ENCODE data around the gene ARID1B.

The ARID1B gene

DNA sequence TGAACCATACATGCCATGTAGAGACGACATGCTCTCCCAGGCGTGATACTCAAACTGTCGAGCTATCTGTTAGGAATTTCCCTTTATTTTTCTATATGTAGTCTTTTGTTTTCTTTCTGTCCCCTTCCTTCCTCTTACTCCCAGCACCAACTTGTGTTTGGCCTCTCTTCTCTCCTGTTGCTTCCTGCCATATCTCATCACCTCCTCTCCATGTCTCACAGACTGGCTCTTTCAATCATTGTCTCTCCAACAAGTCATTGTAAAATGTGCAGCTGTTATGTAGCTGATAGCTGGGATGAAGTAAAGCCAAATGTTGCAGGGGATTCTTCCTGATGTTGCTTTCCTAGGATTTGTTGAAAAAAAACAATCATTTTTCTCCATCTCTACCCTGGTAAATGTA lies 311.7 kb downstream of the ARID1B start:
- no peak for DNase-seq

DNA sequence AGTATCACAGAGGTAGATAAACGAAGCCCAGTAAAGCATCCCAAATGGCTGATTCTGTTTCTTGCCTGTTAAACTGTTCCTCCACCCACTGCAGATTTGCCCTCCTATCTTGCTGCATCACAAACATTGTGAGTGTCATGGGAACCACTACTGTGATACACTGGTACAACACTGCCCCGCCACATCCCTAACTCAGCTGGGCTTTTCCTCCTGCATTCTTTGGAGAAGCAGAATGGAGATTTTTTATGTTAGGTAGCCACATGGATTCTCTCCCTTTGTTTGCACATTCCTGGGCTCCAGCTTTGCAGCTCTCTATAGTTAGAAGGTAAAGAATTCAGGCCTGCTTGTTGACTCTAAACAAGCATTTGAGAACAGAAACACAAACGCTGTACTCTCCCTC lies 312.1 kb downstream of the ARID1B start:
- DNase-seq: peak; percentile 83

DNA sequence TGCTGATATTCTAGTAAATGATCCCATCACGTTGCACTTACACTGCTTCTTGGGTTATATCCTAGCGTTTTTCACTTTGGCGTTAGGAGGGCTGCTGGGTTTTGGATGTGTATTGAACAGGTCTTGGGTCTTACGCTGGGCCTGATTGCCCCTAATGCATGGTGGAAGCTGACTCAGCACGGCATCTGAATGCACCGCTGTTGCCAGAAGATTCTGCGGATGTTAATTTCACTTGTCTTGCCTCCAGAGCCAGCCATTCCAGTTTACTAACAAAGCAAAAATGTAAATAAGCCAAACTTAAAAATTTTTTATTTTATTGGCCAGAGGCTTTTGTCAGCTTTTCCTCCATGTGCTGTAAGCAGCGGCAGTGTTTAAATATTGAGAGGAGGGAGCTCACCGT lies 312.7 kb downstream of the ARID1B start:
- DNase-seq: peak; percentile 67

DNA sequence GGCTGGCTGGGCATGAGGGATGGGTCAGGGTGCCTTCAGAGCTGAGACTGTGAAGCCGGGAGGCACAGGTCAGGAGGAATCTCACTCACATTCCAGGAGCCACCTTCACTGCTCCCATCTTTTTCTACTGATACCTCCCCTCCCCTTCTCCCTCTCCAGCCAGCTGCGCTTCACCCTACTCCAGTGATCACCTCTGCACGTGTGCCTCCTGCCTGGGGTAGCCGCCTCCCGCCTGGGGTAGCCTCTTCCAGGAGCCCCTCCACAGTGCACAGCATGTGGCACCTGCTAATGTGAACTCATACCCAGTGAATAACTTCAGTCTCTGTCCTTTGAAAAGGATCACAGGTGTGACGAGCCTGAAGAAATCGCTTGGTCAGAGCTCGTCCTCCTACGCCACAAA lies 313.6 kb downstream of the ARID1B start:
- no peak for DNase-seq

DNA sequence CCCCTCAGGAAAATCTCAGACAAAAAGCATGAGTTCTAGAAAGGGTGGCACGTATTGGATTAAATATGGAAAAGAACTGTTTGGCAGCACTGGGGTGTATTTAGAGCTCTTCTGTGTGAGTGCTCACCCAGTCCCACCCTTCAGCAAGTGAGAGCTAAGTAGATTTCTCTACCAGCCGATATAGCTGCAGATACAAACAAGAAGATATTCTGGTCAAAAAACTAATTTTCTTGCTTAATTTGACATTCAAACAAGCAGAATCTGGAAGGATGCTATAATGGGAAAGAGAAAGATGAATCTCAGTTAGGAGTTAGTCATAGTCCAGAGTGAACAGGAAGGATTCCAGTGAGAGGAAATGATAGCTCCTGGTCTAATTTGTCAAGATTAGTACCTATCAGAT lies 314.1 kb downstream of the ARID1B start:
- DNase-seq: no peak

DNA sequence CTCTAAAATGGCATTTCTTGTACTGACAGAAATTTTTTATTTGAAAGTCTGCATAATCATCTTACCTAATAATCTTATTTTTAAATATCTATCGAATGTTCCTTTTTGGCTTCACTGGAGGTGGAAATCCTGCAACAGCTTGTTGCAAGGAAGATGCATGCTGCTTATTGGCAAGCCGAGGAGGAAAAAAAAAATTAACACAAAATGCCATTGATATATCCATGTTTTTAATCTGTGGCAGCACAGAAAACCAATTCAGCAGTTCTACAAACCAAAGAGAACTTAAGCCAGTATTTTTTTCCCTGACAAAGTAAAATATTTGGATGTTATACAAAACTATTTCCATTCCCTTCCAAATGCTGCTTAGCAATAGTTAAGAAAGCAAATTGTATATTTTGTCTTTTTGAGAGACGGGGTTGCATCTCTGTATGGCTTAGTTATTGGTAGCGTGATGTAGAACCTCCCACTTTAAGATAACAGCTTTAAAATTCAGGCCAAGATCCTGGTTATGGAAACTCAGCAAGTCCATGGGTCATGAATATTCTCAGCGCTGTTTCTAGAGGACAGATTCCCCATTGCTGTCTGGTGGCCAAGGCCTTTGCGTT lies 314.8 kb downstream of the ARID1B start:
- no peak for DNase-seq

DNA sequence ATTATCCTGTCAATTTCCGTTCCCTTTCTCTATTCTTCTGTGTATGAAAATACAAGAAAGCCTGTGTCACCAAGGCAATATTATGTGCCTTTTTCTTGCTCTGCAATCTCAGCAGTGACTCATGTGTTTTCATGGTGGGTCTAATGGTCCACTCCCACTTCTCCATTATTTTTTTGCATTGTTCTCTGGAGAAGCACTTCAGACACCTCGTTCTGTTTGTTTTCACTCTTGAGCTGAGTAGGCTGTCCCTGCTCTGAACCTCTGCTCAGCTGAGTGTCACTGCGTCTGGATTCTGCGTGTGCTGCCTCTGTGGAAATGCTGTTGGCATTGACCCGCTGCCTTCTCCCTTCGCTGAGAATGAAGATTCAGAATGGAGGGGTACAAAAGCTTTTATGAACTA lies 315.6 kb downstream of the ARID1B start:
- no peak for DNase-seq

DNA sequence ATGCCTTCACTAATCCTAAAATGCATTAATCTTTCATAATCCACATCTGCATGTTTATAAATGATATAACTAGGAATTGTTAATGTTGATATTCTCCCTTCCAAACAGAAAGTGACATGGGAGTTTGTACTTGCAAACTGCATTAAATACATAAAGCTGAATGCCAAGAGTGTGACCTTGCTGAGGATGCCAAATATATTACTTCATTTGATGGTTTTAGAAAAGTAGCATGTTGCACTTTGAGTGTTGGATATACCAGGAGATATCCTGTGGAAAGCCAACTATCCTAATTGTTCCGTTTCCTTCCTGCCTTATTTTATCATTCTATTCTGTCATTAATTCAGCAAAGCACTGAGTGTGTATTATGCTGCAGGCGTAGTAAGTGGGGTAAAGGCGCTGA lies 316.4 kb downstream of the ARID1B start:
- no peak for DNase-seq

DNA sequence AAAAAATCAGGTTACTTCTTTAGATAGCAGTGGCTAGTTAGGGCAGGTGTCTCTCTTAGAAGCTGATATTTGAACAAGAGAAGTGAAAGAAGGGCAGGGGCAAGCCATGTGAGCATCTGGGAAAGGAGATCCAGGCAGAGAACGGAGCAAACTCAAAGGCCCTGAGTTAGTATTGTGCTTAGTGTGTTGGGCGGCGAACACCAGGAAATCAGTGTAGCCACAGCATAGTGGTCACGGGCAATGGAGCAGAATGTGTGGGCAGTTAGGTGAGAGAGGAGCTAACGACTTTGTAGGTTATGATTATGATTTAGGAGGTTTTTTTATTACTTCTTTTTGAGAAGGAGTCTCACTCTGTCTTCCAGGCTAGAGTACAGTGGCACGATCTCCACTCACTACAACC lies 316.9 kb downstream of the ARID1B start:
- no peak for DNase-seq

DNA sequence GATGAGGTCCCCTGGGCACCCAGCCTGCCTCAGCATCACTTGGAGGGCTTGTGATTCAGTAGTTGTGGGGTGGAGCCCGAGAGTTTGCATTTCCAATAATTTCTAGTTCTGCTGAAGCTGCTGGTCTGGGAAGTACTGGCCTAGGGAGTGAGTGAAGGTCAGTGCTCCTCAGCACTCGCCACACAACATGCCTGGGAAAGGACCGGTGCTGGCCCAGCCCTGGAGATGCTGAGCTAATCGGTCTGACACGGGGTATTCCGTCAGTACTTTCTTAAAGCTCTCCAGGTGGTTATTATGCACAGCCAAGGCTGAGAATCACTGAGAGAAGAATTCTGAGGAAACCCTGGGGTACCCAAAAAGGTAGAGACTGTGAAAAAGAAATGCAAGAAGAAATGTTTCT lies 317.9 kb downstream of the ARID1B start:
- no peak for DNase-seq

DNA sequence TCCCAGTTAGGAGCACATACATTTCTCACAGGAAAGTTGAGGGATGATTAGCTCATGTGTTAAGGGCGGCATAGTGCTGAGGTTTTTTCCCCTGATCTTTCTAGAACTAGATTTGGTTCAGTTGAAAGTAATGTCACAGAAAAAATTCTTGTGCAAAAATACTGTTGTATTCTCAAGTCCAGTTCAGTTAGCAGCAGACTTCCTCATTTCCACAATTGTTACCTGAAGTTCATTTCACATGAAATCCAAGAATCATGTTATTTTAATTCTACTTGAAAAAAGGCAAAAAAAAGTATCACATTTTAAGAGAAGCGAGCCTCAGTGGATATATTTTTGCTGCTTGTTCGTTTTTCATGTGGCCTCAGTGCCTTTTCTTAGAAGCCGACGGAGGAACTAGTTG lies 318.4 kb downstream of the ARID1B start:
- DNase-seq: no peak

DNA sequence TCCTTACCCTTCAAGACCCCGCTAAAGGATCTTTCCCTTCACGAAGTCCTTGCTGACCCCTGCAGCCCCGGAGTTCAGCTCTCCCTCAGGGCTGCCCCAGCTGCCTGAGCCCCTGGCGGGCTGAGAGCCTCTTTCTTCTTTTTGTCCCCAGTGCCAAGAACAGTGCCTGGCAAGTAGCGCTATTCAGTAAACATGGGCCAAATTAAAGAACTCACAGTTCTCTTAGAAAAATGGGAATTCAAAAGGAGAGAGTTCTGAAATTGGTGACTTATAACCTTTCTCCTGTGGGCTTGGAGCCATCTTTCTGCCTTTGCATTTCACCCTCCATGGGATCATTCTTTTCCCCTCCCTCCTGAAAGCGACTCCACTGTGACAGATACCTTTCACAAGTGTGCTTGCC lies 318.9 kb downstream of the ARID1B start:
- DNase-seq: no peak

DNA sequence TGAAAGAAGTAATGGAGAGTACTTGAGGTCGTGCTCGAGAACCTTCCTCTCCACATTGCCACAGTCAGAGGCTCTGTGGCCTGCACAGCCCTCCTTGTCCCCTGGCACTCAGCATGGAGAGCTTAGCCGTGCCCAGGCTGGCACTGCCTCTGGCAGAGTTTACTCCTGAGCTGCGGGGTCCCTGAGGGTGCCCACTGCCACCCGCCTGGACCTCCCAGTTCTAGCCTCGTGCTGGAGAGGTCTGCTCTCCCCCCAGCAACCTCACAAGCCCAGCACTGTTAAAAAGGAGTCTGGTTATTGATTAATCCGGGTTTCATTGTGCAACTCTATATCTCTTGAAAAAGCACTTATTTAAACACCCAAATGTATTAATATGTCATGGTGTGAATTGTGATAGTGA lies 319.3 kb downstream of the ARID1B start:
- DNase-seq: no peak

DNA sequence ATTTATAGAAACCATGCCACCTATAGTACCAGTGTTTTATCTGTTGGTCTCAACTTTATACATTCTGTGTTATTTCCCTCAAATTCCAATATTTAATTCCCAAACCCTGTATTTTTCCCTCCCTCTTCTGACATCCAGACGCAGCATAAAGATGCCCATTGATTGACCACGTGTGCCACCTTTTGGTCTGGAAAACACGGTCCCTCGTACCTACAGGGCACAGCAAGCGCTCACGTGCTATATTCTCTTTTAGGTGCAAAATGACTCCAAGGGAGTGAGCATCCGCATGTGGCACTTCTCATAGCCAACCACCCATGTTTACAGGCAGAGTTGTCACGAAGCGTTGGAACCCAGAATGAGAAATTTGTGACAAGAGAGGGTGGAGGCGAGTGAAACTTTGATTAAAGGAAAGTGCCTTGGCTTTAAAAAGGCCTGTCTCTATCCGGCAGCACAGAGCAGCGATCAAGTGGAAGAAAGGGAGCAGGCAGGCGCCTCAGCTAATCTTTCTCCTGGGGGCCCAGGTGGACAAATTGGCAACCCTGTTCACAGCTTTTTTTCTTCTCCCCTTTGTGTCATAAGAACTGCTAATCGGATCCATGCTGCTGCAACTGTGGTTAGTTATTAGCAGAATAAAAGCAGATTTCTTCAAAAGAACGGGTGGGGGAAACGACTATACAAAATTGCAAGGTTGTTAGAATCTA lies 320.2 kb downstream of the ARID1B start:
- DNase-seq: no peak

DNA sequence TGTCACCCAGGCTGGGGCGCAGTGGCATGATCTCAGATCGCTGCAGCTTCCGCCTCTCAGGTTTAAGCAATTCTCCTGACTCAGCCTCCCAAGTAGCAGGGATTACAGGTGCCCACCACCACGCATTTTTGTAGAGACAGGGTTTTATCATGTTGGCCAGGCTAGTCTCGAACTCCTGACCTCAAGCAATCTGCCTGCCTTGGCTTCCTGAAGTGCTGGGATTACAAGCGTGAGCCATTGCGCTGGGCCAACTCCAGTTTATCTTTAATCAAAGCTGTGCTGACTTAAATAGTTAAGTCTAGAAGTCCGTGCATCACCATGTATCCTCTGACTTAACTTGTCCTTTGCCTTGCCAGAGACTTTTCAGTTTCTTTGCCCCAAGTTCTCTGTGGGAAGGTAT lies 321.8 kb downstream of the ARID1B start:
- DNase-seq: no peak

DNA sequence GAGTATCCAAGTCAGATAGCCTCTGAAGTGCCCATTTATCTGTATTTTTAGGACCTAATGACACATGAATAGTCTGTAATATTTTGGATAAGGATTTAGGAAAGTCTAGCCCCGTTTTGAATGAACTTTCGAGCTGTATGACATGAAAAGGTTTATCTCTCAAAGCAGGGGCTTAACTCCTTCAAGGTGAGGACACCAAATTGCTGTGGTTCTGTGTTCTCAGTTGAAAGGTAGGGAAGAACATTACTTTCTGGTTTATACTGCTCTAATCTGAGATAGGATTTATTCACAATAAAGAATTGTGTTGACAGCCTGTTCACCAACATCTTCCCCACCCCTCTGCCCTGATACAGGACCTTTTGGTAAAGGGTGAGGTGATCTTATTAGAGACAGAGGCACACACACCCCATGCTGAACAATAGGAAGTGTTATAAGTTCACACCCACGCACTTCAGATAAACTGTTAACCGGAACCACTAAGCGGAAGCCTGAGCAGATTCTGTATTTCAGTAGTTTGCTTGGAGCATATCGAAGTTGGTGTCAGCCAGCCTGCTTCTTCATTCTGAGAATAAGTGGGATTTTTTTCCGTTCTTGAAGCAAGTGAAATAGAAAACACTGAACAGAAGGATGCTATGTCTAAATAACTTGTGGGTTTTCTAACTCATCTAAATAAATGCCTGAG lies 322.9 kb downstream of the ARID1B start:
- DNase-seq: no peak

DNA sequence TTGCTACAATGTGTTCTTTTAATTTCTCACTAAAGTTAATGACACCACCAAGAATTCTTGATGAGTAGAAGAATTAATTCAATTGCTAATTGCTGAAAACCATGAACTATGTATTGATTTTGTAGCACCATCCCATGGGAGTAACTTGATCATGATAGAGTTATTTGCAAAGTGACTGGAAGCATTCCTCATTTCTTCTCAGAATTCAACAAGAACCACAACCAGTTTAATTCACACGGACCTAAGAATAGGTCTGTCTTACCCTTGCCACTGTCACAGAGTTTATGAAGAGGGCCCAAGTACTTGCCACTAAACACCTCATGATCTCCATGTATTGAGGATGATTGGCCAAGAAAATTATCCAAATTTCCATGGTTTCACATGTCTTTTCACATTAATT lies 324.0 kb downstream of the ARID1B start:
- DNase-seq: no peak

DNA sequence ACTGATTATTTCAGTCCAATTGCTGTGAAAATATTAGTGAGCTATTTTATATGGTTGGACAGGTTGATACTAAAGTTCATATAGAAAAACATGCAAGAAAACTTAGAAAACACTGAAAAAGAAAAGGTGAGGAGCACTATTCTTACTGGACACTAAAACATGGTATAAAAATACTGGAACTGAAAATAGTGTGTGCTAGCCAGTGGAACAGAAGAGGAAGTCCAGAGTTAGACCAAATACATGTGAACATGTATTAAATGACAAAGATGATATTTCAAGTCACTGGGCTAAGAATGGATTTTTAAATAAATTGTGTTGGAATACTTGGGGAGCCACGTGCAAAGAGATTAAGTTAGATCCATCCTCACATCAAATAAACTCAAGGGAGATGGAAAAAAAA lies 327.6 kb downstream of the ARID1B start:
- no peak for DNase-seq

DNA sequence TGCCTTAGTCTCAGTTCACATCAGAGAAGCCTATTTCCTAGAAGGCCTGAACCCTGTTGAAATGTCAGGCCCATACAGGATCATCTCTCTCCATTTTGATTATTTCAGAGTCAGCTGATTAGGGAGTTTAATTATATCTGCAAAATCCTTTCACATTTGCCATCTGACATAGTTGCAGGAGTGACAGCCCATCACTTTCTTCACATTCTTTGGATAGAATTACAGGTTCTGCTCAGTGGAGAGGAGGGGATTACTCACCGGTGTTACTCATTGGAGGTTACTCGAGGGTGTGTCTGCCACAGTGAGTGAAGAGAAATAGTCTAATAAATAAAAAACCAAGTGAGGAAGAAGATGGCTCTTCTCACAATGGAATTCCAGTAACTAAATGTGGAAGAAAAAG lies 329.3 kb downstream of the ARID1B start:
- DNase-seq: no peak

DNA sequence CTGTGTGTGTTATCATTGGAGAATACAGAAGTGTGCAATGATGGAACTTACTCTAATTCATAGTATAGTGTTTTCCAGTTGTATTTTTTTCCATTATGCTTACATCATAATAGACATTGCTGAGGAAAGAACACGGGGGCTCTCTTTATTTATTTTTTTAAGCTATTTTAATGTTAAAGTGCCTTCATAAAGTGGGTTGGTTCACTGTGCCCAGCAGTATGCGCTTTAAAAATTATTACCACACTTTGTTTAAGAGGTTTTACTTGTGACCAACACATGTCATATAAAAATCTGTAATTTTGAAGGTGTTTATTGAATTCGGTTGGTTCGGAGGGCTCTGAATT lies 330.4 kb downstream of the ARID1B start:
- no peak for DNase-seq

DNA sequence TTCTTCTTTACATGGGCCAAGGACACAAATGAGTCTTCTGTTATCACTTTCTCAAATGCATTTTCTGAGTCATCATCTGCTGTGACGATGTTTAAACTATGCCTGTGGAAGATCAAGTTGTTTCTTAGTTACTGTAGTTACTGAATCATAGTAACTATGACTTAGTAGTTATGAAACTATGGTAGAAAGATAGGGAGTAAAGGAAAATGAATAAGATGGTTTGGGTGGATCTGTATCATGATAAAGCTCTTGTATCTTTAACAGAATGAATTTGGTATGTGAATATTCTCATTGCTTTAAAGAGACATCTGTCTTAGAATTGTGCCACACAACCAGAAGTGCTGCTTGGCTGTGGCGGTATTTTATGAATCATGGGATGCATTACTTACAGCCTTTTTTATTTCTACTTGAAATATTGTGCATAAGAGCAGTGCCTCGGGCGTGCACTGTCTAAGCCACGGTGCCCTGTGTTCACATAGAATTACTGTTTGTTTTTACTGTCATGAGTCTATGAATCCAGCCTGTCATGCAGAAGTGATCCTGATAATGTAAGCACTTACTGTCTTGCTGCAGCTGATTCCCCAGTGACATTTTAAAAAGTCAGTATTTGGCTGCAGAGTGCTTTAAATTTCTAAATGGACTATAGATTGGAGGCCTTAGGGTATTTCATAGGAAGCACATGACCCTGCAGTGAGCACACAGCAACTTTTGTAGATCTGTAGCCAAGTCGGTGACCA lies 330.9 kb downstream of the ARID1B start:
- DNase-seq: no peak

DNA sequence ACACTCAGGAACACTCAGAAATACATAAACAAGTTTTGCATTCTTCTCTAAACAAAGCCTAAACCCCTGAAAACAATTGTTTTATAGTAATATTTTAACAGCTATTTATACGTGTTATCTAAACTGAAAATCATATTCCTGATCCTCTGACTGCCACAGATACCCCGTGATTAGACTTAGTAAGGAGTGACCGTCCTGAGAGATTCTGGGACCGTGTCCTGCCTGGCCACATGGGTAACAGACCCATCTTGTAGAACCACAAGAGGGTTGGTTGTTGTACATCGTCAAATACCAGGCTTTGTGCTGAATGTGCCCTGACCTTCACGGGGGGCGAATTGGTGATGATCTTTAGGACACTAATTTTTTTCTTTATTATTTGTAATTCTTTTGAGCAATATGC lies 331.7 kb downstream of the ARID1B start:
- DNase-seq: no peak

DNA sequence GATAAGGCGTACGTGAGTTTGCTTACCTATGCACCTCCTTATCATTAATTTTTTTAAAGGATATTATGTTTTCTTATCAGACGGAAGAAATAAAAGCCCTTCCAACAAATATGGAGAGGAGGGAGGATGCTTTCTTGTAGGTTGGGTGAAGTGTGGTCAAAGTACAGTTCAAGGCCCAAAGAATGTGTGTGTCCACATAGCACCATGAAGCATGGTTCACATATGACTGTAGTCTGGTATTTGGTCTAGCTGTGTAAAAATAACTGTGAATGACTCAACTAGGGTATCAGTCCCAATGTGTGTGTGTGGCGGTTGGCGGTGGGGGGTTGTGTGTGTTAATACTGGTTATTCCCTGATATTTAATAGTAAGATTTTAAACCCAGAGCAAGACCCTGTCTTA lies 333.4 kb downstream of the ARID1B start:
- DNase-seq: no peak

DNA sequence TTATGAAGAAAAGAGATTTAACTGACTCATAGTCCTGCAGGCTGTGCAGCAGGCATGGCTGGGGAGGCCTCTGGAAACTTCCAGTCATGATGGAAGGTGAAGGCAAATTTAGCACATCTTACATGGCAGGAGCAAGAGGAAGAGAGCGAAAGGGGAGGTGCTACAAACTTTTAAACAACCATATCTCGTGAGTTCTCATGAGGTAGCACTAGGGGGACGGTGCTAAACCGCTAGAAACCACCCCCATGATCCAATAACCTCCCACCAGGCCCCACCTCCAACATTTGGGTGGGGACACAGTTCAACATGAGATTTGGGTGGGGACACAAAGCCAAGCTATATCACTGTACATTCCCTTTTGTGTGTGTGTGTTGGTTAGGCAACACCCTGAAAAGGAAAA lies 336.2 kb downstream of the ARID1B start:
- no peak for DNase-seq

Data from islet precursor cell (in vitro differentiated cells).